HEK293 (cell line): Measurements from ENCODE around the gene ZGLP1.
A peak's percentile ranks its signal among the peaks of the same experiment; 100 is the strongest.

ENCODE experiments used
- CTCF ChIA-PET: fragments of 350-600 bp; formaldehyde crosslinking; extraction: SDS; loops from one replicate; lab custom pipeline; 2021; ENCODE audit warnings: antibody characterized with exemption; lab: Yijun Ruan, JAX
- POLR2A ChIA-PET: fragments of 300-600 bp; formaldehyde crosslinking; extraction: SDS; loops from one replicate; lab custom pipeline; 2020; ENCODE audit warnings: antibody characterized with exemption, inconsistent platforms; lab: Yijun Ruan, JAX
- H3K27ac ChIP-seq: fragments of 200-500 bp; sonication (Bioruptor generic); 2 replicates; pipeline ENCODE4 v1.5.1; 2014; ENCODE audit warnings: low read depth, low read length, control low read depth, inconsistent platforms; ENCODE audit errors: extremely low read depth
- H3K36me3 ChIP-seq, 2 experiments: fragments of 200-500 bp in 1 of 2; sonication (Bioruptor generic) in 1 of 2; 1 replicate in 1 of 2; 2 replicates in 1 of 2; pipeline ENCODE4 v1.5.1; 2014 to 2017; ENCODE audit warnings: inconsistent platforms in 2 of 2, low read length in 2 of 2; ENCODE audit not compliant: control insufficient read depth in 2 of 2, insufficient read depth in 1 of 2
- H3K4me1 ChIP-seq: fragments of 200-500 bp; sonication (Bioruptor generic); 2 replicates; pipeline ENCODE4 v1.5.1; 2014; ENCODE audit warnings: mild to moderate bottlenecking, low read length, inconsistent platforms; ENCODE audit not compliant: control insufficient read depth, insufficient read depth
- H3K4me3 ChIP-seq: 2 replicates; pipeline ENCODE4 v1.5.1; 2011; ENCODE audit warnings: low read depth, mild to moderate bottlenecking, control low read depth, low read length, moderate library complexity
- H3K9me3 ChIP-seq: fragments of 200-500 bp; sonication (Bioruptor generic); 2 replicates; pipeline ENCODE4 v1.5.1; 2014; ENCODE audit warnings: low read depth, low read length, inconsistent platforms; ENCODE audit not compliant: control insufficient read depth, insufficient read depth
- IKZF3 ChIP-seq: fragments of 450-650 bp; IDR thresholded peaks from 2 replicates; pipeline ENCODE4 v1.5.0; 2018; ENCODE audit warnings: missing biosample characterization, mild to moderate bottlenecking, missing genetic modification characterization, moderate library complexity
- SCRT1 ChIP-seq: fragments of 450-650 bp; formaldehyde crosslinking; IDR thresholded peaks from 2 replicates; pipeline ENCODE4 v1.5.1; 2016; ENCODE audit warnings: missing biosample characterization, missing genetic modification characterization, borderline replicate concordance
- ZEB2 ChIP-seq: fragments of 450-650 bp; formaldehyde crosslinking; IDR thresholded peaks from 2 replicates; pipeline ENCODE4 v1.5.1; 2016; ENCODE audit warnings: missing biosample characterization, missing genetic modification characterization
- ZNF121 ChIP-seq: fragments of 450-650 bp; formaldehyde crosslinking; IDR thresholded peaks from 2 replicates; pipeline ENCODE4 v1.5.1; 2016; ENCODE audit warnings: missing biosample characterization, missing genetic modification characterization
- ZNF335 ChIP-seq: fragments of 450-650 bp; formaldehyde crosslinking; conservative IDR thresholded peaks from 2 replicates; pipeline ENCODE4 v1.5.1; 2016; ENCODE audit warnings: missing biosample characterization, missing genetic modification characterization
- ZNF391 ChIP-seq: fragments of 450-650 bp; formaldehyde crosslinking; IDR thresholded peaks from 2 replicates; pipeline ENCODE4 v1.5.1; 2016; ENCODE audit warnings: low read depth, missing biosample characterization, missing genetic modification characterization, borderline replicate concordance
- ZNF473 ChIP-seq: fragments of 450-650 bp; formaldehyde crosslinking; IDR thresholded peaks from 2 replicates; pipeline ENCODE4 v1.5.1; 2017; ENCODE audit warnings: missing biosample characterization, missing genetic modification characterization
- ZNF501 ChIP-seq: fragments of 450-650 bp; formaldehyde crosslinking; IDR thresholded peaks from 2 replicates; pipeline ENCODE4 v1.5.1; 2016; ENCODE audit warnings: missing biosample characterization, missing genetic modification characterization
- ZNF561 ChIP-seq: fragments of 450-650 bp; IDR thresholded peaks from 2 replicates; pipeline ENCODE4 v1.5.1; 2018; ENCODE audit warnings: missing biosample characterization, missing genetic modification characterization, borderline replicate concordance
- ZNF610 ChIP-seq: fragments of 450-650 bp; formaldehyde crosslinking; IDR thresholded peaks from 2 replicates; pipeline ENCODE4 v1.5.1; 2016; ENCODE audit warnings: missing biosample characterization, missing genetic modification characterization, borderline replicate concordance
- ZNF629 ChIP-seq: fragments of 450-650 bp; formaldehyde crosslinking; IDR thresholded peaks from 2 replicates; pipeline ENCODE4 v1.5.1; 2017; ENCODE audit warnings: missing biosample characterization, missing genetic modification characterization
- ZNF654 ChIP-seq: fragments of 450-650 bp; formaldehyde crosslinking; IDR thresholded peaks from 2 replicates; pipeline ENCODE4 v1.5.1; 2016; ENCODE audit warnings: low read depth, missing biosample characterization, missing genetic modification characterization
- ZNF660 ChIP-seq: fragments of 450-650 bp; IDR thresholded peaks from 2 replicates; pipeline ENCODE4 v1.5.1; 2018; ENCODE audit warnings: missing biosample characterization, mild to moderate bottlenecking, missing genetic modification characterization
- ZNF677 ChIP-seq: fragments of 450-650 bp; IDR thresholded peaks from 2 replicates; pipeline ENCODE4 v1.5.0; 2018; ENCODE audit warnings: missing biosample characterization, mild to moderate bottlenecking, missing genetic modification characterization, moderate library complexity
- ZSCAN30 ChIP-seq: fragments of 450-650 bp; IDR thresholded peaks from 2 replicates; pipeline ENCODE4 v1.5.1; 2018; ENCODE audit warnings: missing biosample characterization, mild to moderate bottlenecking, missing genetic modification characterization, moderate library complexity
- TF ChIP-seq, protein P1 (sequence below): fragments of 450-650 bp; formaldehyde crosslinking; IDR thresholded peaks from 2 replicates; pipeline ENCODE4 v1.5.1; 2016; ENCODE audit warnings: missing biosample characterization, missing genetic modification characterization
- TF ChIP-seq, protein P2 (sequence below): fragments of 450-650 bp; IDR thresholded peaks from 2 replicates; pipeline ENCODE4 v1.5.1; 2018; ENCODE audit warnings: missing biosample characterization, mild to moderate bottlenecking, missing genetic modification characterization
- TF ChIP-seq, protein P3 (sequence below): fragments of 450-650 bp; formaldehyde crosslinking; IDR thresholded peaks from 2 replicates; pipeline ENCODE4 v1.5.1; 2016; ENCODE audit warnings: missing biosample characterization, missing genetic modification characterization
- TF ChIP-seq, protein P4 (sequence below): fragments of 450-650 bp; formaldehyde crosslinking; optimal IDR thresholded peaks from 2 replicates; pipeline ENCODE3; 2016; ENCODE audit warnings: missing biosample characterization, mild to moderate bottlenecking, missing genetic modification characterization
- TF ChIP-seq, protein P5 (sequence below): fragments of 450-650 bp; formaldehyde crosslinking; IDR thresholded peaks from 2 replicates; pipeline ENCODE4 v1.5.1; 2017; ENCODE audit warnings: missing biosample characterization, missing genetic modification characterization
- TF ChIP-seq, protein P6 (sequence below): fragments of 450-650 bp; formaldehyde crosslinking; IDR thresholded peaks from 2 replicates; pipeline ENCODE4 v1.5.1; 2017; ENCODE audit warnings: missing biosample characterization, missing genetic modification characterization
- TF ChIP-seq, protein P7 (sequence below): fragments of 450-650 bp; formaldehyde crosslinking; IDR thresholded peaks from 2 replicates; pipeline ENCODE4 v1.5.1; 2016; ENCODE audit warnings: missing biosample characterization, missing genetic modification characterization

The ZGLP1 gene

DNA sequence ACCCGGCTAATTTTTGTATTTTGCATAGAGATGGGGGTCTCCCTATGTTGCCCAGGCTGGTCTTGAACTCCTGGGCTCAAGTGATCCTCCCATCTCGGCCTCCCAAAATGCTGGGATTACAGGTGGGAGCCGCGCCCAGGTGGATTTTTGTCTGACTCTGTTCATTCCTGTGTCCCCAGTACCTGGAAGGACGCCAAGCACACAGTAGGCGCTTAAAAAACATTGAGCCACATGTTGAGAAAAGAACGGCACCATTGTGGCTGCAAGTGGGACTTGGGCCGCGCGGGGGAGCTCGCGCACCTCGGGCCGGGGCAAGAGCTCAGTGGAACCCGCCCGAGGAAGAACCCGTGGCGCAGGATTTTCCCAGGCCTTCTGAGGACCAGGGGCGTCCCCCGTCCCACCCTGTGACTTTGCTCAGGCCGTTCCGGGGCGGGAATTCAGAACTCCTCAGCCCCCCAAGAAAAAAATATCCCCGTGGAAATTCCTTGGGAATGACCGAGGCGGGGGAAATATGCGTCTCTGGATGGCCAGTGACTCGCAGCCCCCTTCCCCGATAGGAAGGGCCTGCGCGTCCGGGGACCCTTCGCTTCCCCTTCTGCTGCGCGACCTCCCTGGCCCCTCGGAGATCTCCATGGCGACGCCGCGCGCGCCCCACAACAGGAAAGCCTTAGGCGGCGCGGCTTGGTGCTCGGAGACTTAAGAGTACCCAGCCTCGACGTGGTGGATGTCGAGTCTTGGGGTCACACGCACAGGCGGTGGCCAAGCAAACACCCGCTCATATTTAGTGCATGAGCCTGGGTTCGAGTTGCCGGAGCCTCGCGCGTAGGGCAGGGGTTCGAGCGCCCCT is 40.1 kb downstream of the ZGLP1 start:
- no peaks in the 10 kb centered on the region for H3K4me1 ChIP-seq
- H3K27ac ChIP-seq = no peak overlapping the region
- CTCF ChIA-PET = interaction anchor here (0.5 to 9.2 kb wide), 24 partner anchors 9 to 431 kb away, joined by 3 to 170 read pairs (median 4); partner anchors contain the start of genes FDX2, ICAM4, ICAM5 and RAVER1
- no peaks in the 10 kb centered on the region for H3K36me3 ChIP-seq
- POLR2A ChIA-PET = interaction anchor here (0.6 to 2.5 kb wide), 13 partner anchors 10 to 122 kb away, joined by 3 to 17 read pairs (median 5); partner anchors contain the start of genes FDX2, ICAM5, RAVER1 and TYK2
- H3K4me3 ChIP-seq = no peak overlapping the region; the same call in none of the 2 replicates
- no peaks in the 10 kb centered on the region for H3K9me3 ChIP-seq
- TF ChIP-seq, protein P1, sequence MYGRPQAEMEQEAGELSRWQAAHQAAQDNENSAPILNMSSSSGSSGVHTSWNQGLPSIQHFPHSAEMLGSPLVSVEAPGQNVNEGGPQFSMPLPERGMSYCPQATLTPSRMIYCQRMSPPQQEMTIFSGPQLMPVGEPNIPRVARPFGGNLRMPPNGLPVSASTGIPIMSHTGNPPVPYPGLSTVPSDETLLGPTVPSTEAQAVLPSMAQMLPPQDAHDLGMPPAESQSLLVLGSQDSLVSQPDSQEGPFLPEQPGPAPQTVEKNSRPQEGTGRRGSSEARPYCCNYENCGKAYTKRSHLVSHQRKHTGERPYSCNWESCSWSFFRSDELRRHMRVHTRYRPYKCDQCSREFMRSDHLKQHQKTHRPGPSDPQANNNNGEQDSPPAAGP (tag by site-specific recombination) = peak; percentile 78; the same call in 1 of the 2 replicates
- TF ChIP-seq, protein P2, sequence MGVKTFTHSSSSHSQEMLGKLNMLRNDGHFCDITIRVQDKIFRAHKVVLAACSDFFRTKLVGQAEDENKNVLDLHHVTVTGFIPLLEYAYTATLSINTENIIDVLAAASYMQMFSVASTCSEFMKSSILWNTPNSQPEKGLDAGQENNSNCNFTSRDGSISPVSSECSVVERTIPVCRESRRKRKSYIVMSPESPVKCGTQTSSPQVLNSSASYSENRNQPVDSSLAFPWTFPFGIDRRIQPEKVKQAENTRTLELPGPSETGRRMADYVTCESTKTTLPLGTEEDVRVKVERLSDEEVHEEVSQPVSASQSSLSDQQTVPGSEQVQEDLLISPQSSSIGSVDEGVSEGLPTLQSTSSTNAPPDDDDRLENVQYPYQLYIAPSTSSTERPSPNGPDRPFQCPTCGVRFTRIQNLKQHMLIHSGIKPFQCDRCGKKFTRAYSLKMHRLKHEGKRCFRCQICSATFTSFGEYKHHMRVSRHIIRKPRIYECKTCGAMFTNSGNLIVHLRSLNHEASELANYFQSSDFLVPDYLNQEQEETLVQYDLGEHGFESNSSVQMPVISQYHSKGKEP = peak; percentile 46; the same call in 1 of the 2 replicates
- TF ChIP-seq ZNF391 = peak; percentile 71; the same call in 1 of the 2 replicates
- TF ChIP-seq, protein P3, sequence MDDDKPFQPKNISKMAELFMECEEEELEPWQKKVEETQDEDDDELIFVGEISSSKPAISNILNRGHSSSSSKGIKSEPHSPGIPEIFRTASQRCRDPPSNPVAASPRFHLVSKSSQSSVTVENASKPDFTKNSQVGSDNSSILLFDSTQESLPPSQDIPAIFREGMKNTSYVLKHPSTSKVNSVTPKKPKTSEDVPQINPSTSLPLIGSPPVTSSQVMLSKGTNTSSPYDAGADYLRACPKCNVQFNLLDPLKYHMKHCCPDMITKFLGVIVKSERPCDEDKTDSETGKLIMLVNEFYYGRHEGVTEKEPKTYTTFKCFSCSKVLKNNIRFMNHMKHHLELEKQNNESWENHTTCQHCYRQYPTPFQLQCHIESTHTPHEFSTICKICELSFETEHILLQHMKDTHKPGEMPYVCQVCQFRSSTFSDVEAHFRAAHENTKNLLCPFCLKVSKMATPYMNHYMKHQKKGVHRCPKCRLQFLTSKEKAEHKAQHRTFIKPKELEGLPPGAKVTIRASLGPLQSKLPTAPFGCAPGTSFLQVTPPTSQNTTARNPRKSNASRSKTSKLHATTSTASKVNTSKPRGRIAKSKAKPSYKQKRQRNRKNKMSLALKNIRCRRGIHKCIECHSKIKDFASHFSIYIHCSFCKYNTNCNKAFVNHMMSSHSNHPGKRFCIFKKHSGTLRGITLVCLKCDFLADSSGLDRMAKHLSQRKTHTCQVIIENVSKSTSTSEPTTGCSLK = no peak
- TF ChIP-seq, protein P4, sequence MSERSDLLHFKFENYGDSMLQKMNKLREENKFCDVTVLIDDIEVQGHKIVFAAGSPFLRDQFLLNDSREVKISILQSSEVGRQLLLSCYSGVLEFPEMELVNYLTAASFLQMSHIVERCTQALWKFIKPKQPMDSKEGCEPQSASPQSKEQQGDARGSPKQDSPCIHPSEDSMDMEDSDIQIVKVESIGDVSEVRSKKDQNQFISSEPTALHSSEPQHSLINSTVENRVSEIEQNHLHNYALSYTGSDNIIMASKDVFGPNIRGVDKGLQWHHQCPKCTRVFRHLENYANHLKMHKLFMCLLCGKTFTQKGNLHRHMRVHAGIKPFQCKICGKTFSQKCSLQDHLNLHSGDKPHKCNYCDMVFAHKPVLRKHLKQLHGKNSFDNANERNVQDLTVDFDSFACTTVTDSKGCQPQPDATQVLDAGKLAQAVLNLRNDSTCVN (tag by site-specific recombination) = peak; percentile 22
- no peak for TF ChIP-seq ZNF610
- peak; percentile 91 for TF ChIP-seq ZNF654
- TF ChIP-seq ZNF660 (tag by site-specific recombination) = peak; percentile 84
- peak; percentile 4; the same call in 1 of the 2 replicates for TF ChIP-seq ZNF677 (tag by site-specific recombination)
- peak; percentile 91 for TF ChIP-seq IKZF3 (tag by site-specific recombination)
- no peak for TF ChIP-seq ZNF473 (tag by site-specific recombination)
- TF ChIP-seq, protein P5, sequence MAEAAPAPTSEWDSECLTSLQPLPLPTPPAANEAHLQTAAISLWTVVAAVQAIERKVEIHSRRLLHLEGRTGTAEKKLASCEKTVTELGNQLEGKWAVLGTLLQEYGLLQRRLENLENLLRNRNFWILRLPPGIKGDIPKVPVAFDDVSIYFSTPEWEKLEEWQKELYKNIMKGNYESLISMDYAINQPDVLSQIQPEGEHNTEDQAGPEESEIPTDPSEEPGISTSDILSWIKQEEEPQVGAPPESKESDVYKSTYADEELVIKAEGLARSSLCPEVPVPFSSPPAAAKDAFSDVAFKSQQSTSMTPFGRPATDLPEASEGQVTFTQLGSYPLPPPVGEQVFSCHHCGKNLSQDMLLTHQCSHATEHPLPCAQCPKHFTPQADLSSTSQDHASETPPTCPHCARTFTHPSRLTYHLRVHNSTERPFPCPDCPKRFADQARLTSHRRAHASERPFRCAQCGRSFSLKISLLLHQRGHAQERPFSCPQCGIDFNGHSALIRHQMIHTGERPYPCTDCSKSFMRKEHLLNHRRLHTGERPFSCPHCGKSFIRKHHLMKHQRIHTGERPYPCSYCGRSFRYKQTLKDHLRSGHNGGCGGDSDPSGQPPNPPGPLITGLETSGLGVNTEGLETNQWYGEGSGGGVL (tag by site-specific recombination) = peak; percentile 62
- 0 out of 2 replicates have a peak, but pooled peaks have one; percentile 23 for TF ChIP-seq ZNF629 (tag by site-specific recombination)
- peak; percentile 71; the same call in 1 of the 2 replicates for TF ChIP-seq ZNF561
- TF ChIP-seq ZSCAN30 (tag by site-specific recombination) = peak; percentile 89; the same call in 1 of the 2 replicates
- TF ChIP-seq ZNF501 (tag by site-specific recombination) = 0 out of 2 replicates have a peak, but pooled peaks have one; percentile 26
- TF ChIP-seq ZNF335 (tag by site-specific recombination) = 0 out of 2 replicates have a peak, but pooled peaks have one; percentile 45
- TF ChIP-seq, protein P6, sequence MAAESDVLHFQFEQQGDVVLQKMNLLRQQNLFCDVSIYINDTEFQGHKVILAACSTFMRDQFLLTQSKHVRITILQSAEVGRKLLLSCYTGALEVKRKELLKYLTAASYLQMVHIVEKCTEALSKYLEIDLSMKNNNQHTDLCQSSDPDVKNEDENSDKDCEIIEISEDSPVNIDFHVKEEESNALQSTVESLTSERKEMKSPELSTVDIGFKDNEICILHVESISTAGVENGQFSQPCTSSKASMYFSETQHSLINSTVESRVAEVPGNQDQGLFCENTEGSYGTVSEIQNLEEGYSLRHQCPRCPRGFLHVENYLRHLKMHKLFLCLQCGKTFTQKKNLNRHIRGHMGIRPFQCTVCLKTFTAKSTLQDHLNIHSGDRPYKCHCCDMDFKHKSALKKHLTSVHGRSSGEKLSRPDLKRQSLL (tag by site-specific recombination) = peak; percentile 72; the same call in 1 of the 2 replicates
- TF ChIP-seq SCRT1 = peak; percentile 66; the same call in 1 of the 2 replicates
- peak; percentile 94 for TF ChIP-seq ZNF121 (tag by site-specific recombination)
- TF ChIP-seq ZEB2 (tag by site-specific recombination) = 0 out of 2 replicates have a peak, but pooled peaks have one; percentile 22
- TF ChIP-seq, protein P7, sequence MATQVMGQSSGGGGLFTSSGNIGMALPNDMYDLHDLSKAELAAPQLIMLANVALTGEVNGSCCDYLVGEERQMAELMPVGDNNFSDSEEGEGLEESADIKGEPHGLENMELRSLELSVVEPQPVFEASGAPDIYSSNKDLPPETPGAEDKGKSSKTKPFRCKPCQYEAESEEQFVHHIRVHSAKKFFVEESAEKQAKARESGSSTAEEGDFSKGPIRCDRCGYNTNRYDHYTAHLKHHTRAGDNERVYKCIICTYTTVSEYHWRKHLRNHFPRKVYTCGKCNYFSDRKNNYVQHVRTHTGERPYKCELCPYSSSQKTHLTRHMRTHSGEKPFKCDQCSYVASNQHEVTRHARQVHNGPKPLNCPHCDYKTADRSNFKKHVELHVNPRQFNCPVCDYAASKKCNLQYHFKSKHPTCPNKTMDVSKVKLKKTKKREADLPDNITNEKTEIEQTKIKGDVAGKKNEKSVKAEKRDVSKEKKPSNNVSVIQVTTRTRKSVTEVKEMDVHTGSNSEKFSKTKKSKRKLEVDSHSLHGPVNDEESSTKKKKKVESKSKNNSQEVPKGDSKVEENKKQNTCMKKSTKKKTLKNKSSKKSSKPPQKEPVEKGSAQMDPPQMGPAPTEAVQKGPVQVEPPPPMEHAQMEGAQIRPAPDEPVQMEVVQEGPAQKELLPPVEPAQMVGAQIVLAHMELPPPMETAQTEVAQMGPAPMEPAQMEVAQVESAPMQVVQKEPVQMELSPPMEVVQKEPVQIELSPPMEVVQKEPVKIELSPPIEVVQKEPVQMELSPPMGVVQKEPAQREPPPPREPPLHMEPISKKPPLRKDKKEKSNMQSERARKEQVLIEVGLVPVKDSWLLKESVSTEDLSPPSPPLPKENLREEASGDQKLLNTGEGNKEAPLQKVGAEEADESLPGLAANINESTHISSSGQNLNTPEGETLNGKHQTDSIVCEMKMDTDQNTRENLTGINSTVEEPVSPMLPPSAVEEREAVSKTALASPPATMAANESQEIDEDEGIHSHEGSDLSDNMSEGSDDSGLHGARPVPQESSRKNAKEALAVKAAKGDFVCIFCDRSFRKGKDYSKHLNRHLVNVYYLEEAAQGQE = no peak
